H1 (cell line): ENCODE data around the gene BHLHE23. TPM values are rescaled to one million over a fixed set of nuclear protein-coding genes. Genes with fewer than 3 reads are reported as not detected.

Source experiments
- JUND ChIP-seq: IDR thresholded peaks from 2 replicates; pipeline ENCODE4 v1.6.1; 2011; ENCODE audit warnings: mild to moderate bottlenecking, improper control_type of control experiment, low read length
- TEAD4 ChIP-seq: IDR thresholded peaks from 2 replicates; pipeline ENCODE4 v1.6.1; 2012; ENCODE audit warnings: low read depth, low read length, inconsistent platforms, mixed read lengths
- polyA plus RNA-seq, 7 experiments: library from polyadenylated mRNA; depleted of rRNA in 3 of 7; stranded (reverse) in 5 of 7; unstranded in 2 of 7; fragments of >200 nt in 5 of 7; fragments of 200-250 nt in 2 of 7; gene quantifications; 1 replicate in 5 of 7; 2 replicates in 1 of 7; 4 replicates in 1 of 7; pipeline versions ENCODE4 v1.2.1 to v1.2.3, GENCODE V29; 2011 to 2013; ENCODE audit warnings: missing spikeins in 2 of 7, mixed read lengths in 2 of 7
- total RNA-seq: library from RNA; stranded (reverse); fragmentation: NEBNext Ultra II Directional; extraction: Animal tissue kit (Norgen Biotek cat#: 25700); gene quantifications from 2 replicates; pipeline ENCODE4 v1.2.1, GENCODE V29; 2021

The BHLHE23 gene
- total and polyA plus RNA-seq, 2 of the 8 experiments (the other 6 are each of a cell fraction or from before 2014, with no cell fraction given), result 0.47 TPM; not detected in 1

GRCh38 chr20:63026582-63027165, 19.9 kb upstream of the BHLHE23 start (continued):
- no peak for TF ChIP-seq TEAD4
- TF ChIP-seq JUND, result no peak
